Measurements from ENCODE around the gene MTCH1. TPM values are rescaled to one million over a fixed set of nuclear protein-coding genes. Genes with fewer than 3 reads are reported as not detected.

The MTCH1 gene
- total RNA-seq, 2 donors from 2014 or later: 237 to 273 TPM

DNA sequence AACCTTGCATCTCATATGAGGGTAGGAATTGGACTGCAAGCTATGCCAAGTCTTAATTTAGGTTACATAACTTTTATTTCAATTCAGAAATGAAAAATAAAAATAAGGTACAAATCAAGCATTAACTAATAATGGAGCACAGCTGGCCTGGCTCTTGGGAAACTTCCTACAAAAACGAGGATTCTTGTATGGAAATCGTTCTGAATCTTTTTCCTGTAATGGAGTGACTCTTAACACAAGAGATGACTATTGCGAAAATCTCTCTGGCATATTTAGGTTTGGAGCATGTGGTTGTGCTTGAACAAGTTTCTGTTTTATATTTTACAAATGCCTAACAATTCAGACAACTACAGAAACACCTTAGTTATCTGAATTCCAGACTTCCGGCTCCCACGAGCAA lies 65.5 kb downstream of the MTCH1 start:
- no peak overlapping the region for H3K27ac ChIP-seq
- H3K36me3 ChIP-seq: peaks cover 22% of the 10 kb centered on the region
- H3K9me3 ChIP-seq: no peaks in the 10 kb centered on the region
- peaks cover 22 to 57% of the 10 kb centered on the region in 2 donors for H3K4me1 ChIP-seq (ENCODE audit: control insufficient read depth in 1 of 2, low read depth in 2 of 2)
- TF ChIP-seq, protein P1, sequence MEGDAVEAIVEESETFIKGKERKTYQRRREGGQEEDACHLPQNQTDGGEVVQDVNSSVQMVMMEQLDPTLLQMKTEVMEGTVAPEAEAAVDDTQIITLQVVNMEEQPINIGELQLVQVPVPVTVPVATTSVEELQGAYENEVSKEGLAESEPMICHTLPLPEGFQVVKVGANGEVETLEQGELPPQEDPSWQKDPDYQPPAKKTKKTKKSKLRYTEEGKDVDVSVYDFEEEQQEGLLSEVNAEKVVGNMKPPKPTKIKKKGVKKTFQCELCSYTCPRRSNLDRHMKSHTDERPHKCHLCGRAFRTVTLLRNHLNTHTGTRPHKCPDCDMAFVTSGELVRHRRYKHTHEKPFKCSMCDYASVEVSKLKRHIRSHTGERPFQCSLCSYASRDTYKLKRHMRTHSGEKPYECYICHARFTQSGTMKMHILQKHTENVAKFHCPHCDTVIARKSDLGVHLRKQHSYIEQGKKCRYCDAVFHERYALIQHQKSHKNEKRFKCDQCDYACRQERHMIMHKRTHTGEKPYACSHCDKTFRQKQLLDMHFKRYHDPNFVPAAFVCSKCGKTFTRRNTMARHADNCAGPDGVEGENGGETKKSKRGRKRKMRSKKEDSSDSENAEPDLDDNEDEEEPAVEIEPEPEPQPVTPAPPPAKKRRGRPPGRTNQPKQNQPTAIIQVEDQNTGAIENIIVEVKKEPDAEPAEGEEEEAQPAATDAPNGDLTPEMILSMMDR (IDR thresholded peaks at IDR 0.05): no peak
- no peak overlapping the region for H3K4me3 ChIP-seq
- no peak for DNase-seq (ENCODE audit: low spot score)
- ATAC-seq (ENCODE audit: insufficient number of reproducible peaks, low FRiP score, low read depth): no peak
- H3K27me3 ChIP-seq (replicated peaks; ENCODE audit: insufficient read depth): no peaks in the 10 kb centered on the region

DNA sequence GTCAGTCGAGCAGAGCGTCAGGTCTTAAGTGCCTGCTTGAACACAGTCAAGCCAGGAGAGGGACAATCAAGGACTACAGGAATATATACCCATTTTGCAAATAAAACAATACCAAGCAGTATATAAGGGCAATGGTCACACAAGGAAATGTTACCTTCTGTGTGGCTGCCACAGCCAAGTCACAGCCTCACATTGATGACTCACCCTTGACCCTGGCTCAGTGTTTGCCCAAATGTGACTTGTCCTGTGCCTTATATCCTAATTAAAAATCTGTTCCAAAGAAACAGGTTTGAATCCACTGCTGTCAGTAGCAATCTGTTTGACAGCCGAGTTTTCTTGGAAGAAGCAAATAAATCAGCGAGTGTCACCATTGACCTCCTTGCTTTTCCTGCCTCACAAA lies 65.9 kb downstream of the MTCH1 start:
- H3K27ac ChIP-seq: no peak overlapping the region

More for the DNA sequence above, 65.9 kb downstream of the MTCH1 start:
- Histone ChIP-seq H3K36me3 (peaks cover 17% of the 10 kb centered on the region), H3K27me3 (replicated peaks; ENCODE audit: insufficient read depth) (no peaks in the 10 kb centered on the region), H3K4me1 (ENCODE audit: control insufficient read depth in 1 of 2, low read depth in 2 of 2) (peaks cover 22 to 57% of the 10 kb centered on the region in 2 donors), H3K9me3 (no peaks in the 10 kb centered on the region), H3K4me3 (no peak overlapping the region)
- DNase-seq (ENCODE audit: low spot score) (no peak), ATAC-seq (ENCODE audit: insufficient number of reproducible peaks, low FRiP score, low read depth) (no peak)
- TF ChIP-seq, protein P1 (IDR thresholded peaks at IDR 0.05): no peak

Other genes with a start within 250 kb of the MTCH1 start
- gene CPNE5, start 146.8 kb downstream of the MTCH1 start, total RNA-seq: 1 to 10 TPM in 1 of 2 donors, under 1 TPM in 1; 0.85 to 1.6 TPM
- 10 to 100 TPM; 12.0 to 12.9 TPM for gene PPIL1, start 111.4 kb downstream of the MTCH1 start, total RNA-seq
- 10 to 100 TPM; 53.6 to 60.9 TPM for gene C6orf89, start 100.2 kb downstream of the MTCH1 start, total RNA-seq
- 10 to 100 TPM; 44.3 to 89.7 TPM for gene PI16, start 31.5 kb downstream of the MTCH1 start, total RNA-seq
- 10 to 100 TPM; 27.5 to 52.5 TPM for gene FGD2, start 19.5 kb upstream of the MTCH1 start, total RNA-seq
- 10 to 100 TPM; 28.8 to 53.6 TPM for gene PIM1, start 184.0 kb upstream of the MTCH1 start, total RNA-seq

Data from thoracic aorta (tissue), 2 donors.